Testis (tissue), 2 donors: ENCODE data around the gene LRGUK.

Experiments
- CTCF ChIP-seq, 3 experiments: fragments of 450-650 bp in 2 of 3; fragments of 200-600 bp in 1 of 3; sonication (generic) in 1 of 3; IDR thresholded peaks; one replicate each; pipeline ENCODE4 v1.5.1; 2016 to 2019; ENCODE audit warnings: antibody characterized with exemption in 3 of 3, mild to moderate bottlenecking in 2 of 3, moderate library complexity in 1 of 3
- POLR2A ChIP-seq: fragments of 450-650 bp; IDR thresholded peaks from one replicate; pipeline ENCODE4 v1.6.1; 2017; ENCODE audit warnings: antibody characterized with exemption, mild to moderate bottlenecking, moderate library complexity

GRCh38 chr7:134313543-134313942, 186.4 kb downstream of the LRGUK start:
- no peak for TF ChIP-seq POLR2A
- TF ChIP-seq CTCF (IDR thresholded peaks at IDR 0.05): no peak
